GM13976 (cell line): Measurements from ENCODE around the gene RPS6KA3.
"Not testable (repeated sequence)": the region's sequence is repeated elsewhere in the genome, so short reads cannot be mapped to it uniquely, and the experiment has no call there.

Experiments
- DNase-seq: peaks from one replicate; pipeline ENCODE4 v3.0.0; 2012; ENCODE audit warnings: low spot score
- CTCF ChIP-seq: IDR thresholded peaks from 2 replicates; pipeline ENCODE4 v1.5.1; 2012; ENCODE audit warnings: borderline replicate concordance, mild to moderate bottlenecking; ENCODE audit not compliant: insufficient read depth; ENCODE audit errors: extremely low read depth, missing control alignments, control extremely low read depth
- in situ Hi-C: fragments of 300-500 bp; cut with MboI; formaldehyde crosslinking; loops from one replicate; pipeline ENCODE4 v1.12.0; 2022; ENCODE audit warnings: low sequenced_read_pairs, mixed read lengths, inconsistent platforms; ENCODE audit not compliant: unreplicated experiment

RPS6KA3 gene

GRCh38 chrX:20254712-20255299 is 11.9 kb downstream of the RPS6KA3 start:
- TF ChIP-seq CTCF = no peak
- in situ Hi-C loops = no loop called here
- DNase-seq = no peak

- in situ Hi-C loops = no loop called here
- TF ChIP-seq CTCF = no peak
- DNase-seq = no peak
Measured at GRCh38 chrX:20253232-20253543, 13.5 kb downstream of the RPS6KA3 start.

- DNase-seq = peak; percentile 15
- in situ Hi-C loops = no loop called here
- TF ChIP-seq CTCF = peak; percentile 43
Measured at GRCh38 chrX:20252381-20253231, 14.1 kb downstream of the RPS6KA3 start.

- no peak for TF ChIP-seq CTCF
- in situ Hi-C loops = no loop called here
- no peak for DNase-seq
Measured at GRCh38 chrX:20251691-20252090, 15.0 kb downstream of the RPS6KA3 start.

- DNase-seq, in situ Hi-C loops: not testable (repeated sequence)
Measured at GRCh38 chrX:20250146-20250545, 16.6 kb downstream of the RPS6KA3 start.

GRCh38 chrX:20248592-20249192 is 18.0 kb downstream of the RPS6KA3 start:
- DNase-seq = no peak
- in situ Hi-C loops = loop anchor here (10.0 kb wide), 1 partner anchor 196 kb away; no protein-coding TSS in a partner anchor
- TF ChIP-seq CTCF = no peak

- in situ Hi-C loops = loop anchor here (10.0 kb wide), 1 partner anchor 200 kb away; no protein-coding TSS in a partner anchor
- no peak for TF ChIP-seq CTCF
- DNase-seq = no peak
Measured at GRCh38 chrX:20244931-20245330, 21.8 kb downstream of the RPS6KA3 start.
